MM.1S (cell line): ENCODE measurements around the gene PPARD.

Experiments
- DNase-seq: peaks from one replicate; pipeline ENCODE4 v3.0.0-alpha.2; 2015
- H2AFZ ChIP-seq: fragments of 300-600 bp; sonication (generic); 2 replicates; pipeline ENCODE4 v1.6.0; 2016; ENCODE audit warnings: antibody characterized with exemption, low read length
- H3F3A ChIP-seq: fragments of 300-600 bp; sonication (generic); 2 replicates; pipeline ENCODE4 v1.6.1; 2016; ENCODE audit warnings: mild to moderate bottlenecking, antibody characterized with exemption, low read length, moderate library complexity, mixed read lengths; ENCODE audit not compliant: insufficient read depth
- H3K27ac ChIP-seq: fragments of 300-600 bp; sonication (generic); 2 replicates; pipeline ENCODE4 v1.5.1; 2016; ENCODE audit warnings: mild to moderate bottlenecking, low read length
- H3K27me3 ChIP-seq: fragments of 300-600 bp; sonication (generic); replicated peaks from 2 replicates; pipeline ENCODE4 v1.6.0; 2016; ENCODE audit warnings: low read length; ENCODE audit not compliant: insufficient read depth
- H3K36me3 ChIP-seq: fragments of 300-600 bp; sonication (generic); replicated peaks from 2 replicates; pipeline ENCODE4 v1.6.1; 2016; ENCODE audit warnings: mild to moderate bottlenecking, low read length, mixed read lengths; ENCODE audit not compliant: insufficient read depth
- H3K4me1 ChIP-seq: fragments of 300-600 bp; sonication (generic); 2 replicates; pipeline ENCODE4 v1.6.1; 2016; ENCODE audit warnings: low read length, mixed read lengths
- H3K4me2 ChIP-seq: fragments of 300-600 bp; sonication (generic); 2 replicates; pipeline ENCODE4 v1.6.0; 2016; ENCODE audit warnings: low read depth, low read length
- H3K4me3 ChIP-seq: fragments of 300-600 bp; sonication (generic); 2 replicates; pipeline ENCODE4 v1.5.1; 2016; ENCODE audit warnings: low read length, mixed read lengths
- H3K79me2 ChIP-seq: fragments of 300-600 bp; sonication (generic); 2 replicates; pipeline ENCODE4 v1.6.1; 2016; ENCODE audit warnings: mixed run types, low read length, mixed read lengths
- H3K9ac ChIP-seq: fragments of 300-600 bp; sonication (generic); 2 replicates; pipeline ENCODE4 v1.6.1; 2016; ENCODE audit warnings: low read length, mixed read lengths
- H3K9me2 ChIP-seq: fragments of 300-600 bp; sonication (generic); replicated peaks from 2 replicates; pipeline ENCODE4 v1.6.1; 2016; ENCODE audit warnings: mild to moderate bottlenecking, low read length, mixed read lengths; ENCODE audit not compliant: insufficient read depth
- H3K9me3 ChIP-seq: fragments of 300-600 bp; sonication (generic); replicated peaks from 2 replicates; pipeline ENCODE4 v1.6.1; 2016; ENCODE audit warnings: mild to moderate bottlenecking, low read length, mixed read lengths; ENCODE audit not compliant: insufficient read depth
- H4K20me1 ChIP-seq: fragments of 300-600 bp; sonication (generic); 2 replicates; pipeline ENCODE4 v1.6.1; 2016; ENCODE audit warnings: mild to moderate bottlenecking, low read length, moderate library complexity, mixed read lengths; ENCODE audit not compliant: insufficient read depth
- CTCF ChIP-seq: fragments of 300-600 bp; sonication (generic); IDR thresholded peaks from 2 replicates; pipeline ENCODE4 v1.5.1; 2016; ENCODE audit warnings: antibody characterized with exemption, low read length, mixed read lengths
- EZH2 ChIP-seq: fragments of 300-600 bp; sonication (generic); optimal IDR thresholded peaks from 2 replicates; pipeline ENCODE3; 2017; ENCODE audit warnings: low read depth, mild to moderate bottlenecking, antibody characterized with exemption, low read length, mixed read lengths
- EZH2phosphoT487 ChIP-seq: fragments of 300-600 bp; sonication (generic); IDR thresholded peaks from 2 replicates; pipeline ENCODE4 v1.6.1; 2018; ENCODE audit warnings: antibody characterized with exemption, low read length

PPARD gene

GRCh38 chr6:35413911-35414310 is 71.6 kb downstream of the PPARD start:
- Histone ChIP-seq H4K20me1 (no peaks in the 10 kb centered on the region), H3K36me3 (no peaks in the 10 kb centered on the region), H3F3A (no peaks in the 10 kb centered on the region), H3K27me3 (no peaks in the 10 kb centered on the region), H2AFZ (no peak overlapping the region), H3K4me3 (no peak overlapping the region), H3K79me2 (no peaks in the 10 kb centered on the region), H3K4me1 (no peaks in the 10 kb centered on the region), H3K4me2 (no peak overlapping the region), H3K9me3 (no peaks in the 10 kb centered on the region), H3K9me2 (no peaks in the 10 kb centered on the region), H3K27ac (no peak overlapping the region), H3K9ac (no peak overlapping the region)
- TF ChIP-seq EZH2phosphoT487 (no peak), EZH2 (no peak)
- DNase-seq = no peak

GRCh38 chr6:35415065-35415891 is 72.9 kb downstream of the PPARD start:
- no peak for DNase-seq
- no peaks in the 10 kb centered on the region for H3K9me2 ChIP-seq
- no peaks in the 10 kb centered on the region for H3F3A ChIP-seq
- H3K4me3 ChIP-seq = no peak overlapping the region
- H4K20me1 ChIP-seq = no peaks in the 10 kb centered on the region
- H3K4me1 ChIP-seq = no peaks in the 10 kb centered on the region
- no peaks in the 10 kb centered on the region for H3K27me3 ChIP-seq
- no peak overlapping the region for H2AFZ ChIP-seq
- no peaks in the 10 kb centered on the region for H3K79me2 ChIP-seq
- no peaks in the 10 kb centered on the region for H3K36me3 ChIP-seq
- no peak overlapping the region for H3K27ac ChIP-seq
- H3K9me3 ChIP-seq = no peaks in the 10 kb centered on the region
- no peak overlapping the region for H3K9ac ChIP-seq
- no peak overlapping the region for H3K4me2 ChIP-seq
- TF ChIP-seq EZH2 (no peak), CTCF (no peak; the same call in 1 of the 2 replicates), EZH2phosphoT487 (no peak)

- Histone ChIP-seq H3F3A (no peaks in the 10 kb centered on the region), H3K36me3 (no peaks in the 10 kb centered on the region)
- no peak for DNase-seq
Measured at GRCh38 chr6:35417979-35418661, 75.8 kb downstream of the PPARD start.

More at GRCh38 chr6:35417979-35418661, 75.8 kb downstream of the PPARD start:
- H3K27me3 ChIP-seq = no peaks in the 10 kb centered on the region
- no peak overlapping the region for H3K27ac ChIP-seq
- H3K4me1 ChIP-seq = no peaks in the 10 kb centered on the region
- no peaks in the 10 kb centered on the region for H3K9me3 ChIP-seq
- H4K20me1 ChIP-seq = no peaks in the 10 kb centered on the region
- no peak overlapping the region for H2AFZ ChIP-seq
- no peak overlapping the region for H3K4me2 ChIP-seq
- TF ChIP-seq EZH2phosphoT487 = no peak
- TF ChIP-seq EZH2 = no peak
- TF ChIP-seq CTCF = no peak
- no peak overlapping the region for H3K4me3 ChIP-seq
- no peak overlapping the region for H3K9ac ChIP-seq
- H3K79me2 ChIP-seq = no peaks in the 10 kb centered on the region
- H3K9me2 ChIP-seq = no peaks in the 10 kb centered on the region
